Left ventricle myocardium superior (tissue), 1 donor: ENCODE data around the gene BSG. TPM values are rescaled to one million over a fixed set of nuclear protein-coding genes. Genes with fewer than 3 reads are reported as not detected.
"Not testable (repeated sequence)": the region's sequence is repeated elsewhere in the genome, so short reads cannot be mapped to it uniquely, and the experiment has no call there.

ENCODE experiments used
- ATAC-seq: fragments of 200-7000 bp; cut with Tn5 transposase; one replicate; pipeline ENCODE4 v1.9.1; 2020; ENCODE audit warnings: mild to moderate bottlenecking, moderate library complexity
- DNase-seq: peaks from one replicate; pipeline ENCODE4 v3.0.0-alpha.2; 2020
- intact Hi-C: fragments of 100-400 bp; cut with micrococcal nuclease; formaldehyde crosslinking; loops from one replicate; pipeline ENCODE4 v1.11.0; 2022
- total RNA-seq: library from RNA; stranded (reverse); fragmentation: NEBNext Ultra II Directional; extraction: Animal tissue kit (Norgen Biotek cat#: 25700); gene quantifications from one replicate; pipeline ENCODE4 v1.2.1, GENCODE V29; 2021
- donor health status: DM: no; HTN: yes; CAD: no; lungs with severe emphysema.

The BSG gene
- total RNA-seq, 1 donor from 2014 or later: 1,923 TPM

DNA sequence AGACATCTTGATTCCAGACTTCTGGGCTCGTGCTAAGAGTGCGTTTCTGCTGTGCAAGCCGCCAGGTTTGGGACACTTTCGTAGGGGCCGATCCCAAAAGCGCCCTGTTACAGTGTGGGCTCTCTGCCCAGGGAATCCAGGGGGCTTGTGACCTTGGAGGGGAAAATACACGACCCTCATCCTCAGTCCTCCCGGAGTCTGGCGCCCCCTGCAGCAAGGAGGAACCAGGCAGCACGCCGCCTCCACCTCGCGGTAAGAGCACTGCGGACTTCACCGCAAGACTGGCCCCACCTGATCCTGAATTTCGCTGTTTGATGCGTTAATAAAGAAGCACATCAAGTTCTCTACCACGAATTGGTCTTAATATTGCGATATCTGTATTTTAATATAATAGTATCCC lies 55.8 kb downstream of the BSG start:
- intact Hi-C loops: no loop called here
- ATAC-seq (no peak), DNase-seq (no peak)

DNA sequence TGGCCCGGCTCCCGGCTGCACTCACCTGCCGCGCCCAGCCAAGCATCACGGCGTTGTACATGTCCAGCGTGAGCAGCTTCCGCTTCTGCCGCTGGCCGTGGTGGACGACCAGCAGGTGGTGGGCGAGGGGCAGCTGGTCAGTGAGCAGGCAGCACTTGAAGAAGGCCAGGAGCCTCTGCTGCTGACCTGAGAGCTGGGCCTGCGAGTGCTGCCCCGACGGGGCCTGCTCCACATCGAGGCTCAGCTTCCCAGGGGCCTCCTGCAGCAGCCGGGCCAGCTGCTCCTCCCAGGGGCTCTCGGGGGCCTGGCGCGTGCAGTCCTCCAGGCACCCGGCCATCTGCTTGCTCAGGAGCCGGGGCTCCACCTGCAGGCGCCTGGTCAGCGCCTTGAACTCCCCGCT lies 57.1 kb downstream of the BSG start:
- peak; percentile 9 for ATAC-seq
- intact Hi-C loops, DNase-seq: not testable (repeated sequence)

DNA sequence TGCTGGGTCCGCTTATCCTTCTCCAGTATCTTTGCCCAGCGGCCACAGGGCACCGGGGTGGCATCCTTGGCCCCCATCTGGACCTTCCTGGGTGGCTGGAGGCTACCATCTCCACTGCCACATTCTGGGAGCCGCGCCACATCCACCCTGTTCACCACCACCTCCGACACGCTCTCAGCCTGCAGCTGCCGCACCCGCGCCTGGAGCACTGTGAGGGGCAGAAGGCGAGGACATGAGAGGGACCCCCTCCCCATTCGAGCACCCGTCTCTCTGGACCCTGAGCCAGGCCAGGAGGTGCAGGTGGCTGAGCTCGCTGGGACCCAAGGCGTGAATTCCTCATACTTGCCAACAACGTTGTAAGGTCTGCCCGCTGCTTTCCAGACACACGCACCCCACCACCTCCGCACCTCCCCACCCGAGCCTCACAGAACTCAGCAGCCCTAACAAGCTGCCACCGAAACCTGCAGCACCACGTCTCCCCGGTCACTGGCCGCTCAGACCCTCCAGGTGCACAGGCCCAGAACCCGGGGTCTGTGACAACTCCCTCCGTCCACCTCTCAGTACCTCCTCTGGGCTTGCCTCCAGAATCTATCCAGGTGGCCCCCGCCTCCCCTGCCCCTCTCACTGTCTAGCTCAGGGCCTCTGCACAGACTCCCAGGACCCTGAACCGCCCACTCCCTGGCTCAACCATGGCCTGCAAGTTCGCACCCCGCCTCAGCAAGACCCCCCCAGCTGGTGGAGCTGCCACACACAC lies 57.7 kb downstream of the BSG start:
- intact Hi-C loops: no loop called here
- DNase-seq: no peak
- no peak for ATAC-seq

DNA sequence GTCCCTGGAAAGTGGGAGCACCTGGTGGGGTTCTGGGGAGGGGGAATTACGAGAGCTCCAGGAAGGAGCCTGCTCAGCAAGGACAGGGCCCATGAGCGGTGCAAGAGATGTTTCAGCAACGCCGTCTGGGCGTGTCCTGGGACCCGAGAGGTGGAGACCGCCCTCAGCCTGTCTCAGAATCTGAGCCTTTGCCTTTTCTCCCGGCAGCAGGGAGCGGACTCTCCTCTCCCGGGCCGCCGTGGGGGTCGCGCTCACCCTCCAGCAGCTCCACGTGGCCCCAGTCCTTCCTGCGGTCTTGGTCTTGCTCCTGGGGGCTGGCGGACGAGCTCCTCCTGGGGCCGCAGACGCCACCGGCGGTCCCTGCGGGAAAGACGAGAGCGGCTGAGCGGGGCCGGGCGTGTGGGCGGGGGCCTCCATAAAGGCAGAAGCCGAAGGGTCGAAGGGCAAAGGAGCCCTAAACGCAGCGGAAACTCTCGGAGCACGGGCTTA lies 60.2 kb downstream of the BSG start:
- ATAC-seq (peak; percentile 2), DNase-seq (no peak)
- intact Hi-C loops: no loop called here

Other genes with a start within 250 kb of the BSG start
- gene MIER2, start 227.8 kb upstream of the BSG start, total RNA-seq: 20.0 TPM
- gene C2CD4C, start 163.4 kb upstream of the BSG start, total RNA-seq: 1.3 TPM
- gene SHC2, start 111.6 kb upstream of the BSG start, total RNA-seq: 11.0 TPM
- gene MADCAM1, start 76.1 kb upstream of the BSG start, total RNA-seq: 0.37 TPM
- 10.5 TPM for gene TPGS1, start 65.1 kb upstream of the BSG start, total RNA-seq
- gene CDC34, start 40.8 kb upstream of the BSG start, total RNA-seq: 110 TPM
- gene GZMM, start 28.5 kb upstream of the BSG start, total RNA-seq: 0.37 TPM
- 14.3 TPM for gene HCN2, start 17.3 kb downstream of the BSG start, total RNA-seq
- gene POLRMT, start 60.9 kb downstream of the BSG start, total RNA-seq: 55.5 TPM
- not detected for gene FGF22, start 67.3 kb downstream of the BSG start, total RNA-seq
- 24.4 TPM for gene RNF126, start 90.6 kb downstream of the BSG start, total RNA-seq
- 24.6 TPM for gene FSTL3, start 103.8 kb downstream of the BSG start, total RNA-seq
- gene PRSS57, start 122.9 kb downstream of the BSG start, total RNA-seq: not detected
- 30.1 TPM for gene PALM, start 136.3 kb downstream of the BSG start, total RNA-seq
- not detected for gene MISP, start 178.5 kb downstream of the BSG start, total RNA-seq
- 58.1 TPM for gene PTBP1, start 224.9 kb downstream of the BSG start, total RNA-seq
- gene PLPPR3, start 249.4 kb downstream of the BSG start, total RNA-seq: not detected